B cell (primary cell): Measurements from ENCODE around the gene NEMP2. TPM values are rescaled to one million over a fixed set of nuclear protein-coding genes. Genes with fewer than 3 reads are reported as not detected.

ENCODE experiments used
- ATAC-seq: fragments of 200-7000 bp; cut with Tn5 transposase; one replicate; pipeline ENCODE4 v1.10.0; 2021; ENCODE audit warnings: low read depth, mild to moderate bottlenecking, moderate number of reproducible peaks, moderate library complexity
- CTCF ChIA-PET: fragments of 350-600 bp; sonication (Branson Sonifier 250); formaldehyde crosslinking; loops from one replicate; lab custom pipeline; 2021; ENCODE audit warnings: antibody characterized with exemption, inconsistent platforms; lab: Charles Lee
- POLR2A ChIA-PET: fragments of 350-600 bp; sonication (Branson Sonifier 250); formaldehyde crosslinking; loops from one replicate; lab custom pipeline; 2021; ENCODE audit warnings: antibody characterized with exemption; lab: Charles Lee
- DNase-seq: peaks from one replicate; pipeline ENCODE4 v3.0.0; 2013
- H2AFZ ChIP-seq: 2 replicates; pipeline ENCODE4 v1.6.1; 2012; ENCODE audit warnings: mild to moderate bottlenecking, low read depth, low read length; ENCODE audit not compliant: insufficient read depth, poor library complexity, severe bottlenecking
- H3K27ac ChIP-seq, 2 donors: 1 replicate in 1 of 2; 2 replicates in 1 of 2; pipeline ENCODE4 v1.5.1; 2012 to 2013; ENCODE audit warnings: low read length in 2 of 2, mild to moderate bottlenecking in 2 of 2, moderate library complexity in 1 of 2
- H3K27me3 ChIP-seq, 4 experiments: fragments of 200-600 bp in 1 of 4; sonication (generic) in 1 of 4; replicated peaks in 1 of 4; 1 replicate in 2 of 4; 2 replicates in 2 of 4; pipeline versions ENCODE4 v1.6.1 to v1.7.0; 2013 to 2016; ENCODE audit warnings: low read length in 3 of 4, mild to moderate bottlenecking in 2 of 4, mixed read lengths in 1 of 4, moderate library complexity in 1 of 4; ENCODE audit not compliant: insufficient read depth in 4 of 4, control insufficient read depth in 3 of 4; ENCODE audit errors: control extremely low read depth in 1 of 4
- H3K36me3 ChIP-seq, 2 experiments: replicated peaks in 1 of 2; 1 replicate in 1 of 2; 2 replicates in 1 of 2; pipeline versions ENCODE4 v1.6.1 to v1.7.1; 2013; ENCODE audit warnings: low read length in 1 of 2; ENCODE audit not compliant: insufficient read depth in 2 of 2, control insufficient read depth in 1 of 2; ENCODE audit errors: control extremely low read depth in 1 of 2, extremely low read depth in 1 of 2
- H3K4me1 ChIP-seq, 2 donors: fragments of 200-600 bp in 1 of 2; sonication (generic) in 1 of 2; 1 replicate in 1 of 2; 2 replicates in 1 of 2; pipeline versions ENCODE4 v1.5.1 to v1.6.1; 2013 to 2017; ENCODE audit warnings: low read length in 2 of 2; ENCODE audit not compliant: control insufficient read depth in 2 of 2, insufficient read depth in 2 of 2
- H3K4me2 ChIP-seq: replicated peaks from 2 replicates; pipeline ENCODE3; 2012; ENCODE audit warnings: mild to moderate bottlenecking, low read depth, low read length; ENCODE audit not compliant: poor library complexity, severe bottlenecking
- H3K4me3 ChIP-seq, 5 experiments: fragments of 200-600 bp in 1 of 5; sonication (generic) in 1 of 5; 1 replicate in 3 of 5; 2 replicates in 2 of 5; pipeline versions ENCODE4 v1.5.1 to v1.7.0; 2011 to 2016; ENCODE audit warnings: low read length in 4 of 5, mild to moderate bottlenecking in 4 of 5, low read depth in 2 of 5, control low read depth in 1 of 5, moderate library complexity in 1 of 5; ENCODE audit not compliant: insufficient read depth in 1 of 5; ENCODE audit errors: control extremely low read depth in 1 of 5, extremely low read depth in 1 of 5
- H3K79me2 ChIP-seq: fragments of 200-600 bp; sonication (generic); one replicate; pipeline ENCODE4 v1.6.0; 2016; ENCODE audit warnings: low read length; ENCODE audit not compliant: control insufficient read depth, insufficient read depth
- H3K9ac ChIP-seq: fragments of 200-600 bp; sonication (generic); 2 replicates; pipeline ENCODE4 v1.6.1; 2017; ENCODE audit warnings: mild to moderate bottlenecking, low read length, moderate library complexity
- H3K9me3 ChIP-seq, 3 donors: one replicate each; pipeline versions ENCODE4 v1.6.1 to v1.7.1; 2013; ENCODE audit warnings: low read length in 2 of 3; ENCODE audit not compliant: control insufficient read depth in 2 of 3, insufficient read depth in 1 of 3; ENCODE audit errors: control extremely low read depth in 1 of 3
- H4K20me1 ChIP-seq: 2 replicates; pipeline ENCODE4 v1.6.0; 2012; ENCODE audit warnings: mild to moderate bottlenecking, low read length; ENCODE audit not compliant: insufficient read depth, control insufficient read depth, poor library complexity, severe bottlenecking
- H3K27ac Mint-ChIP-seq: one replicate; pipeline ENCODE4 v1.8.0; 2021; ENCODE audit warnings: mixed read lengths
- H3K27me3 Mint-ChIP-seq: one replicate; pipeline ENCODE4 v1.8.0; 2021; ENCODE audit warnings: mixed read lengths
- H3K4me1 Mint-ChIP-seq: one replicate; pipeline ENCODE4 v1.8.0; 2021; ENCODE audit warnings: mixed read lengths
- H3K4me3 Mint-ChIP-seq: one replicate; pipeline ENCODE4 v1.8.0; 2021; ENCODE audit warnings: mixed read lengths
- H3K9me3 Mint-ChIP-seq: one replicate; pipeline ENCODE4 v1.8.0; 2022; ENCODE audit warnings: mixed read lengths; ENCODE audit not compliant: insufficient read depth
- EZH2 ChIP-seq: IDR thresholded peaks from 2 replicates; pipeline ENCODE4 v1.6.1; 2012; ENCODE audit warnings: borderline replicate concordance, low read depth, mild to moderate bottlenecking, moderate library complexity, low read length; ENCODE audit not compliant: insufficient read depth, poor library complexity, severe bottlenecking
- intact Hi-C: fragments of 100-400 bp; cut with micrococcal nuclease; formaldehyde crosslinking; loops from one replicate; pipeline ENCODE4 v1.10.0; 2022
- polyA plus RNA-seq: library from polyadenylated mRNA; depleted of rRNA; stranded (reverse); fragments of >200 nt; gene quantifications from 2 replicates; pipeline ENCODE4 v1.2.3, GENCODE V29; 2012
- total RNA-seq, 2 donors: library from RNA; stranded (reverse); fragments of 120-200 nt in 1 of 2; gene quantifications; 1 replicate in 1 of 2; 2 replicates in 1 of 2; pipeline versions ENCODE4 v1.2.3 to v1.2.4, GENCODE V29; 2013 to 2022
- TF ChIP-seq, protein P1 (sequence below): fragments of 200-600 bp; IDR thresholded peaks from one replicate; pipeline ENCODE4 v1.8.0; 2022; ENCODE audit warnings: antibody characterized with exemption, mild to moderate bottlenecking

NEMP2 gene
- total and polyA plus RNA-seq, 2 donors (not counting 1 experiment from before 2014, with no cell fraction given) = 1.3 to 17.3 TPM

DNA sequence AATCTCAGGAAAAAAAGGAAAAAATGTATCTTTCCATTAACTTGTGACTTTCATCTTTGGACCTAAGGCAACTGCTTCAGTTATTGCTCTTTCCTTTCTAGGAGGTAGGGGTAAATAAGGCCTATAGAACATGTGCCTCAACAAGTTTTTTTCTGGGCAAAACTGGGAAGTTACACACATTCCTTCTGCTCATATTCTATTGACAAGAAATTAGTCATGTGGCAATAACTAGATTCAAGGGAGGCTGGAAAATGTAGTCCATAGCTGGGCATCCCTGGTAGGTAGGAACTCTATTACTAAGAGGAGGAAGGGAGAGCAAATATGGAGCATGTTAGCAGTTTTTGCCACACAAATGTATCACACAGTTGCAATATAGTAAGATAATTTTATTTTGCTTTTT lies 37.7 kb upstream of the NEMP2 start:
- intact Hi-C loops = no loop called here
- ChIA-PET POLR2A (no interaction called here), CTCF (no interaction called here)

DNA sequence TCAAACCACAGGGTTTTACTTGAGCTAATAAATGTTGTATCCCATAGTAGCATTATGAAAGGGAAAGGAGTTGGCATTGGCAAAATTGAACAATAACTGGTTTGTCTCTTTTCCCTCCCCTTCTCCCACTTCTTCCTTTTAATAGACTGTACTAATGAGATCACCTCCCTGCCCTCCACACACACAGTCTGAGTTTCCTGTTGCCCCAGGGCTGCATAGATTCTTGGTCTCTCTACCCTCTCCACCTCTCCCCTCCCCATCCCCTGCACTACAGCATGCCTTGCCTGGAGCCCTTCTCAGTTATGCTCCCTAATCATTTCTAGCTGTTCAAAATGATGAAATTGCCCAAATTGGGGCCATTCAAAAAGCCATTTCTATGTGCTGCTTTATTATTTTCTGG lies 37.2 kb upstream of the NEMP2 start:
- H3K4me3 Mint-ChIP-seq = no peak overlapping the region
- Histone ChIP-seq H3K9me3 (peaks cover 4 to 11% (median 7%) of the 10 kb centered on the region in 3 donors), H3K4me1 (no peaks in the 10 kb centered on the region), H3K27ac (no peak overlapping the region), H4K20me1 (no peaks in the 10 kb centered on the region), H3K79me2 (no peaks in the 10 kb centered on the region), H3K9ac (no peak overlapping the region), H3K4me3 (no peak overlapping the region), H3K4me2 (no peak overlapping the region), H3K36me3 (no peaks in the 10 kb centered on the region), H2AFZ (no peak overlapping the region), H3K27me3 (no peaks in the 10 kb centered on the region)
- CTCF ChIA-PET = no interaction called here
- H3K4me1 Mint-ChIP-seq = no peaks in the 10 kb centered on the region
- DNase-seq = no peak
- POLR2A ChIA-PET = no interaction called here
- ATAC-seq = no peak
- H3K9me3 Mint-ChIP-seq = peaks cover 4% of the 10 kb centered on the region
- intact Hi-C loops = no loop called here
- TF ChIP-seq, protein P1, sequence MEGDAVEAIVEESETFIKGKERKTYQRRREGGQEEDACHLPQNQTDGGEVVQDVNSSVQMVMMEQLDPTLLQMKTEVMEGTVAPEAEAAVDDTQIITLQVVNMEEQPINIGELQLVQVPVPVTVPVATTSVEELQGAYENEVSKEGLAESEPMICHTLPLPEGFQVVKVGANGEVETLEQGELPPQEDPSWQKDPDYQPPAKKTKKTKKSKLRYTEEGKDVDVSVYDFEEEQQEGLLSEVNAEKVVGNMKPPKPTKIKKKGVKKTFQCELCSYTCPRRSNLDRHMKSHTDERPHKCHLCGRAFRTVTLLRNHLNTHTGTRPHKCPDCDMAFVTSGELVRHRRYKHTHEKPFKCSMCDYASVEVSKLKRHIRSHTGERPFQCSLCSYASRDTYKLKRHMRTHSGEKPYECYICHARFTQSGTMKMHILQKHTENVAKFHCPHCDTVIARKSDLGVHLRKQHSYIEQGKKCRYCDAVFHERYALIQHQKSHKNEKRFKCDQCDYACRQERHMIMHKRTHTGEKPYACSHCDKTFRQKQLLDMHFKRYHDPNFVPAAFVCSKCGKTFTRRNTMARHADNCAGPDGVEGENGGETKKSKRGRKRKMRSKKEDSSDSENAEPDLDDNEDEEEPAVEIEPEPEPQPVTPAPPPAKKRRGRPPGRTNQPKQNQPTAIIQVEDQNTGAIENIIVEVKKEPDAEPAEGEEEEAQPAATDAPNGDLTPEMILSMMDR = no peak
- no peak for TF ChIP-seq EZH2
- H3K27me3 Mint-ChIP-seq = no peaks in the 10 kb centered on the region
- H3K27ac Mint-ChIP-seq = no peak overlapping the region

More for the DNA sequence above, 37.7 kb upstream of the NEMP2 start:
- Histone ChIP-seq H3K27ac (no peak overlapping the region), H3K4me1 (no peaks in the 10 kb centered on the region), H3K79me2 (no peaks in the 10 kb centered on the region), H2AFZ (no peak overlapping the region), H3K27me3 (no peaks in the 10 kb centered on the region), H3K4me3 (no peak overlapping the region), H4K20me1 (no peaks in the 10 kb centered on the region), H3K4me2 (no peak overlapping the region), H3K36me3 (no peaks in the 10 kb centered on the region), H3K9me3 (peaks cover 4 to 7% (median 7%) of the 10 kb centered on the region in 3 donors), H3K9ac (no peak overlapping the region)
- Mint-ChIP-seq H3K27me3 (no peaks in the 10 kb centered on the region), H3K4me3 (no peak overlapping the region), H3K4me1 (no peaks in the 10 kb centered on the region), H3K9me3 (peaks cover 1% of the 10 kb centered on the region), H3K27ac (no peak overlapping the region)
- DNase-seq (no peak), ATAC-seq (no peak)
- TF ChIP-seq, protein P1 = no peak
- TF ChIP-seq EZH2 = no peak
